ENCODE data around the gene APEX1. TPM values are rescaled to one million over a fixed set of nuclear protein-coding genes. Genes with fewer than 3 reads are reported as not detected.

Gene APEX1
- 53.3 TPM for total RNA-seq

DNA sequence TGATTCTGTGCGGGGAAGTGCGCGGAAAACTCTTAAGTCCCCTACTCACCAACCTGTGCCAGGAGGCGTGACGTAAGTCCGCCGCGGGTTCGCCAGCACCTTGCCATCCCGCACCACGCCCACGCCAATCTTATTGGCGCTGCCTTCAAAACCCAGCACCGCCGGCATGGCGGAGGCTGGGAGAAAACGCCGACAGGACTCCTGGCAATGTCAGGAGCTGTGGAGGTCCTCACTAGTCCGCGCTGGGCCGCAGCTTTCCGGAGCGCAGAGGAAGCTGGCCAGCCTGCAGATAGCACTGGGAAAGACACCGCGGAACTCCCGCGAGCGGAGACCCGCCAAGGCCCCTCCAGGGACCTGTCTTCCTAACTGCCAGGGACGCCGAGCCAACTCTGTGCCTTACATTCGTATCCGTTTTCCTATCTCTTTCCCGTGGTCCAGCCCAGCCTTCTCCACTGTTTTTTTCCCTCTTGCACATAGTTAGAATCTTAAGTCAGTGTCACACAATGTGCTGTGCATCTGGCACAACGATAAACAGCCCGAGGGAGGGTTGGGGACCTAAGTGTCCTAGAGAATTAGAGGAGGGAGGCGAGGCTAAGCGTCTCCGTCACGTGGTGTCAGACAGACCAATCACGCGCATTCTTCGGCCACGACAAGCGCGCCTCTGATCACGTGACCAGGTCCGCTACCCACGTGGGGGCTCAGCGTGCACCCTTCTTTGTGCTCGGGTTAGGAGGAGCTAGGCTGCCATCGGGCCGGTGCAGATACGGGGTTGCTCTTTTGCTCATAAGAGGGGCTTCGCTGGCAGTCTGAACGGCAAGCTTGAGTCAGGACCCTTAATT lies at the start of gene APEX1, which contains the start of gene OSGEP:
APEX1 (plus strand) TSS at position 711 of the 839 bp plus-strand sequence. CDS start 420 bp downstream, outside the sequence.
OSGEP (minus strand) TSS at position 297 of the 839 bp plus-strand sequence; CDS start at position 168, 129 bp downstream.

DNA sequence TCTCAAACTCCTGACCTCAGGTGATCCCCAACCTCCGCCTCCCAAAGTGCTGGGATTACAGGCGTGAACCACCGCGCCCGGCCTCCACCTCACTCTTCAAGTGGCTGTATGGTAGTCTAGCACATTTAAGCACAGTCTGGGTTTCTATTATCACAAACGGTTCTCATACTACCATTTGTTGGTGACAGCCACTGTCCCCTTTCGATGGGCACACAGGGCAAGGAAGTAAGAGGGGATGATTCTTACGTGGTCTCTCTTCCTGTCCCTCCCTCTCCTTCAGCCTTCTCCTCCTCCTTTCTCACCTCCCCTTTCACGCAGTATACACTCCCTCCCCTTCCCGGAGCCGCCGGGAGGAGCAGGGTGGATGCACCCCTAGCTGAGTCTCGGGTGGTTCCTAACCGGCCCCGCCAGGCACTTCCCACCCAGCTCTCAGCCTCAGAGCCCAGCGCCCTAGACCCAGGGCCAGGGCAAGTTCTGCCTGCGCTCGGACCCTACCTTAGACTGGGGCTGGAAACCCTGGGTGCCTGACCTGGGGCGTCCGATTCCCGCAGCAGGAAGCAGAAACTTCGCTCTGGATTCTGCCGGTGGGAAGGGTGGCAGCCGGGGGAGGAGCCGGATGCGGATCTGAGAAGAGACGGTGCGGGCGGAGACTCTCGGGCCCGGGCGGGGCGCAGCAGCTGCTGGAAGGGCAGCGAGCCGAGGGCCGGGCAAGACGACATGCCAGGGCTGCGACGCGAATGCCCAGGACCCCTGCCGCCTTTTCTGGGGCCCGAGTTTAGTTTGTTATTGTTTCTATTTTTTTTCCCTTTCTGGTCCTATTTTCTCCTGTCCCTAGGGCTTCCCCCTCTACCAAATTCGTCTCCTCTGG lies 41.9 kb upstream of the APEX1 start, which contains the start of gene TEP1:
TEP1 (minus strand) TSS at position 626 of the 868 bp plus-strand sequence. CDS start 5,062 bp downstream, outside the sequence.

DNA sequence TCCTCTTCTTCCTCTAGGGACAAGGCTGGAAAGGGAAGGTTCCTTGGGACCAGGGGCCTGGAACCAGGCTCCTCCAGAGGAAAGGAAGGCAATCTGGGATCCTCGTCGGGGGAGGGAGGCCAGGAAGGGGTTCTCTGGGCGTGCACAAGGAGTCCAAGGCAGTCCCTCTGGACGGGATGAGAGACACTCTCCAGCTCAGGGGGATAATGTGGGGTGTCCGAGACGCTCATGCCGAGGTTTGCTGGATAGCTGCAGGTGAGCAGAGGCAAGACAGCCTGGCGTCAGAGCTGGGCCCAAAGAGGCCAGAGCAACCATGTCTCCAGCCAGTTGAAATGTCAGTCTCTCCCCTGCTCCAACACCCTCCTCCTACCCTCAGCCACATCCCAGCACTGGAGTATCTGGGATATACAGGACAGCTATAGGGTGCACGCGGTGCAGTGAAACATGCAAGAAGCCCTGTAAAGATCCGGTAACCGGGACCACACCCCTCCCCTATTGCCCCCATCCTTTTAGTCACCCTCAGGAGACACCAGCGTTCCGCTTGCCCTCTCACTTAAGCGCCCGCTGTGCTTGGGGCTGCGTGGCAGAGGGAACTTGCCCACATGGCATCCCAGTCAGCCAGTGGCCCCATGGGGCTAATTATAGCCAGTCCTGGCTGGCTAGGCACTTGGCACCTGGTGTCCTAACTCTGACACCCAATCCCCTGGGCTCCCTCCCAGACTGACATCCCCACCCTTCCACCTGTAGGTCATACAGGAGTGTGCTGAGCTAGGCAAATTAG lies 19.3 kb upstream of the APEX1 start, which contains the start of gene KLHL33:
KLHL33 (minus strand) TSS at position 585 of the 781 bp plus-strand sequence; CDS start at position 230, 355 bp downstream.

DNA sequence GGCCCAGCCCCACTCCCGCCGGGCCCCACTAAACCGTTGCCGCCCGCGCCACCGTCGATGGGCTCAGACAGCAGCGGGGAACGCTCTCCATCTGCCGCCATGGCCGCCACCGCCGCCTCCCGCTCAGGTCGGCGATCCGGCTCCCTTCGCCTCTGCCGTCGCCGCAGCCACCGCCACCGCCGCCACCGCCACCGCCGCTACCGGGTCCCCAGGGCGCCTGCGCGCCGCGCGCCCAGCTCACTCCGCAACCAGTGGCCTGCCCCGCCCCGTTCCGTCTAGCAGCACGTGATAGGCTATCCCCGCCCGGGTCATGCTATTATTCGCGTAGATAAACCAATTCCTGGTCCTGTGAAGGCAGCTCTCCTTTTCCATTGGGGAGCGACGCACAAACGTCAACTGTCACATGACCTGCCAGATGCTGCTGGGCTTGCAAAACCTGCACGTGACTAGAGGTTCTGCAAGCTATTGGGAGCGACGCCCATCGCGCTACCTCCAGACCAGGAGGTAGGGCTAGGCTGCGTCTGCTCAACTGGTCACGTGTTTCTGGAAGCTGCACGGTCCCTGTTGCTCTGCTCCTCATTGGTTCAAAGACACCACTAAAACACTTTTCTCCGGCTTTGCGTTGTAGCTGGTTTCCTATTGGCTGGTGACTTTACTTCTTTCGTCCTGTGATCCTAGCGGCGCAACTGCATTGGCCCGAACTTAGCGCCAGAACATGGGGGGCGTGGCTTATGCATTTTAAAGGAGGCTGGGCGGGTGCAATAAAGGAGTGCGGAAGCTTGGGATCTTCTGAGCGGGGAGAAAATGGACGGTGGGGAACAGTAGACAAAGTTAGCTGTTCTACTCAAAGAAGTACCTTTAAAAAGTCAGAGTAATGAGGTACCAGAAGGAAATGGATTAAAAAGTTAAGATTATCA lies 6.5 kb downstream of the APEX1 start, which contains the start of gene PIP4P1:
PIP4P1 (minus strand) TSS at position 210 of the 917 bp plus-strand sequence; CDS start at position 101, 109 bp downstream.

DNA sequence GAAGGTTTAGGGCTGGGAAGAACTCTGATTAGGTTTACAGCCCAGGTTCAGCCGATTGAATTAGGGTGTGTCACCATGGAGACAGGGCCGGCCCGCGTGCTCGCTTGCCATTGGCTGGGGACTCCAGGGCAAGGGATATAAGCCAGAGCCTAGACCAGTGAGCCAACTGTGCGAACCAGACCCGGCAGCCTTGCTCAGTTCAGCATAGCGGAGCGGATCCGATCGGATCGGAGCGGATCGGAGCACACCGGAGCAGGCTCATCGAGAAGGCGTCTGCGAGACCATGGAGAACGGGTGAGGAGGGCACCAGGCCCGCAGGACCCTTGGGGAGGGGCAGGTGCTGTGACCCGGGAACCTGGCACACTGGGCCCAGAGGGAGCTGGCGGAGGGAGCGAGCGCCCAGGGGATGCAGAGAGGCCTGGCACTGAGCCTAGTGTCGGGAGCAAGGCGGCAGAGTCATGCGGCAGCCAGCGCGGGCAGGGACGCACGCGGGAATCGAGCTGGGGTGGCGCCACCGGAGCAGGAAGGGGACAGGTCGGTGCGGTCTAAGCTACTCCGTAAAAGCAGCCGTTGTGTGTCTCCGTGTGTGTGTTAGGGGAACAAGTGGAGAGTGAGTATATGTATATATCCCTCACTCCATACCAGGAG lies 14.3 kb downstream of the APEX1 start, which contains the start of gene PNP:
PNP (plus strand) TSS at position 165 of the 648 bp plus-strand sequence; CDS start at position 284, 119 bp downstream.

Small RNA genes within 50 kb of the gene (small RNA-seq; reads per million reads assigned to genes)
- gene RNA5SP382: 0.18 reads per million

Other genes starting within 250 kb of the APEX1 start
- not detected for gene OR11H6, start 231.5 kb upstream of the APEX1 start, total RNA-seq
- not detected for gene OR11H7, start 226.2 kb upstream of the APEX1 start, total RNA-seq
- not detected for gene OR11H4, start 215.9 kb upstream of the APEX1 start, total RNA-seq
- gene TTC5, start 149.3 kb upstream of the APEX1 start, total RNA-seq: 33.4 TPM
- gene CCNB1IP1, start 121.9 kb upstream of the APEX1 start, total RNA-seq: 66.4 TPM
- gene PARP2, start 111.6 kb upstream of the APEX1 start, total RNA-seq: 22.1 TPM
- 8.8 TPM for gene TEP1, start 41.7 kb upstream of the APEX1 start, total RNA-seq
- gene KLHL33, start 19.1 kb upstream of the APEX1 start, total RNA-seq: 0.23 TPM
- 32.8 TPM for gene OSGEP, start 414 bp upstream of the APEX1 start, total RNA-seq
- gene PIP4P1, start 6.2 kb downstream of the APEX1 start, total RNA-seq: 29.5 TPM
- 12.7 TPM for gene PNP, start 14.2 kb downstream of the APEX1 start, total RNA-seq
- gene RNASE10, start 50.3 kb downstream of the APEX1 start, total RNA-seq: not detected
- gene RNASE9, start 105.8 kb downstream of the APEX1 start, total RNA-seq: not detected
- not detected for gene RNASE11, start 132.8 kb downstream of the APEX1 start, total RNA-seq
- not detected for gene RNASE12, start 136.2 kb downstream of the APEX1 start, total RNA-seq
- gene OR6S1, start 186.5 kb downstream of the APEX1 start, total RNA-seq: not detected
- gene RNASE4, start 229.3 kb downstream of the APEX1 start, total RNA-seq: 1.2 TPM
- 0.92 TPM for gene ANG, start 233.5 kb downstream of the APEX1 start, total RNA-seq